Osteoblast (primary cell): Measurements from ENCODE around the gene CDH4. TPM values are rescaled to one million over a fixed set of nuclear protein-coding genes. Genes with fewer than 3 reads are reported as not detected.
A peak's percentile ranks its signal among the peaks of the same experiment; 100 is the strongest.

Experiments
- DNase-seq: peaks from one replicate; pipeline ENCODE4 v3.0.0; 2011; ENCODE audit warnings: low spot score, mixed read lengths; ENCODE audit not compliant: insufficient read length; ENCODE audit errors: missing footprints
- H2AFZ ChIP-seq: 2 replicates; pipeline ENCODE4 v1.6.0; 2011; ENCODE audit warnings: mild to moderate bottlenecking, low read length
- H3K27ac ChIP-seq: 2 replicates; pipeline ENCODE4 v1.5.1; 2011; ENCODE audit warnings: mild to moderate bottlenecking, low read depth, low read length, moderate library complexity
- H3K27me3 ChIP-seq: 2 replicates; pipeline ENCODE4 v1.6.0; 2012; ENCODE audit warnings: mild to moderate bottlenecking, control low read depth, inconsistent platforms, low read length, moderate library complexity; ENCODE audit not compliant: insufficient read depth
- H3K36me3 ChIP-seq: 2 replicates; pipeline ENCODE4 v1.5.1; 2011; ENCODE audit warnings: mild to moderate bottlenecking, low read length, control low read depth, moderate library complexity; ENCODE audit not compliant: insufficient read depth
- H3K4me1 ChIP-seq: 2 replicates; pipeline ENCODE4 v1.5.1; 2011; ENCODE audit warnings: mild to moderate bottlenecking, low read length, control low read depth, moderate library complexity; ENCODE audit not compliant: insufficient read depth
- H3K4me2 ChIP-seq: 2 replicates; pipeline ENCODE4 v1.6.0; 2011; ENCODE audit warnings: mild to moderate bottlenecking, low read length; ENCODE audit not compliant: insufficient read depth
- H3K4me3 ChIP-seq: fragments of 200-600 bp; sonication (generic); 3 replicates; pipeline ENCODE4 v1.5.1; 2012; ENCODE audit warnings: mild to moderate bottlenecking, low read length, inconsistent platforms; ENCODE audit not compliant: insufficient read depth
- H3K79me2 ChIP-seq: 2 replicates; pipeline ENCODE4 v1.6.0; 2012; ENCODE audit warnings: mild to moderate bottlenecking, low read length, control low read depth, inconsistent platforms; ENCODE audit not compliant: insufficient read depth
- H3K9me3 ChIP-seq: 2 replicates; pipeline ENCODE4 v1.5.1; 2011; ENCODE audit warnings: low read depth, low read length, control low read depth
- H4K20me1 ChIP-seq: 2 replicates; pipeline ENCODE4 v1.6.0; 2012; ENCODE audit warnings: mild to moderate bottlenecking, low read length, control low read depth; ENCODE audit not compliant: insufficient read depth
- total RNA-seq: library from RNA; depleted of rRNA; stranded (reverse); fragments of >200 nt; gene quantifications from 2 replicates; pipeline ENCODE4 v1.2.3, GENCODE V29; 2012
- TF ChIP-seq, protein P1 (sequence below): IDR thresholded peaks from 2 replicates; pipeline ENCODE4 v1.5.1; 2011; ENCODE audit warnings: mild to moderate bottlenecking, low read depth, low read length, moderate library complexity; ENCODE audit errors: extremely low read depth

The CDH4 gene
- total RNA-seq, 1 donor = 1.1 TPM

DNA sequence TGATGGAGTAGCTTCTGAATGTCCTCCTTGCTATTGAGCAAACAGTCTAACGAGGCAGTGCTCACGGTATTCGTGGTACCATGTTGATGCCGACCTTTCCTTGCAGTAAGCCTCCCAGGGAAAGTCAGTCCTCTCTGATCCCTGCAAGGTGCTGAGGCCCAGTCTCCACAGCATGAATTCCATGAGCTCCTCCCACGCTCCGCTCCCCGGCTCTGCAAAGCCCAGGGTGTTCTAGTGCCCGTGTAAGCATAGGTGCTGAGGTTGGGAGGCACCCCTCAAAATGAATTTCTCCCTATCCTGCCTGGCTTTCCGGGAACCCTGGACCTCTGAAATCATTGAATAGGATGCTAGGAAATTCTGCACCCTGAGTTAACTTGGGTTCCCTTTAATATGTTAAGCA lies 562.7 kb downstream of the CDH4 start:
- Histone ChIP-seq H3K27me3 (no peaks in the 10 kb centered on the region), H4K20me1 (no peaks in the 10 kb centered on the region), H3K4me2 (no peak overlapping the region), H3K9me3 (no peaks in the 10 kb centered on the region), H3K4me3 (no peak overlapping the region), H3K36me3 (no peaks in the 10 kb centered on the region), H3K79me2 (no peaks in the 10 kb centered on the region), H3K27ac (no peak overlapping the region), H3K4me1 (no peaks in the 10 kb centered on the region), H2AFZ (no peak overlapping the region)
- TF ChIP-seq, protein P1, sequence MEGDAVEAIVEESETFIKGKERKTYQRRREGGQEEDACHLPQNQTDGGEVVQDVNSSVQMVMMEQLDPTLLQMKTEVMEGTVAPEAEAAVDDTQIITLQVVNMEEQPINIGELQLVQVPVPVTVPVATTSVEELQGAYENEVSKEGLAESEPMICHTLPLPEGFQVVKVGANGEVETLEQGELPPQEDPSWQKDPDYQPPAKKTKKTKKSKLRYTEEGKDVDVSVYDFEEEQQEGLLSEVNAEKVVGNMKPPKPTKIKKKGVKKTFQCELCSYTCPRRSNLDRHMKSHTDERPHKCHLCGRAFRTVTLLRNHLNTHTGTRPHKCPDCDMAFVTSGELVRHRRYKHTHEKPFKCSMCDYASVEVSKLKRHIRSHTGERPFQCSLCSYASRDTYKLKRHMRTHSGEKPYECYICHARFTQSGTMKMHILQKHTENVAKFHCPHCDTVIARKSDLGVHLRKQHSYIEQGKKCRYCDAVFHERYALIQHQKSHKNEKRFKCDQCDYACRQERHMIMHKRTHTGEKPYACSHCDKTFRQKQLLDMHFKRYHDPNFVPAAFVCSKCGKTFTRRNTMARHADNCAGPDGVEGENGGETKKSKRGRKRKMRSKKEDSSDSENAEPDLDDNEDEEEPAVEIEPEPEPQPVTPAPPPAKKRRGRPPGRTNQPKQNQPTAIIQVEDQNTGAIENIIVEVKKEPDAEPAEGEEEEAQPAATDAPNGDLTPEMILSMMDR = no peak
- DNase-seq = no peak

DNA sequence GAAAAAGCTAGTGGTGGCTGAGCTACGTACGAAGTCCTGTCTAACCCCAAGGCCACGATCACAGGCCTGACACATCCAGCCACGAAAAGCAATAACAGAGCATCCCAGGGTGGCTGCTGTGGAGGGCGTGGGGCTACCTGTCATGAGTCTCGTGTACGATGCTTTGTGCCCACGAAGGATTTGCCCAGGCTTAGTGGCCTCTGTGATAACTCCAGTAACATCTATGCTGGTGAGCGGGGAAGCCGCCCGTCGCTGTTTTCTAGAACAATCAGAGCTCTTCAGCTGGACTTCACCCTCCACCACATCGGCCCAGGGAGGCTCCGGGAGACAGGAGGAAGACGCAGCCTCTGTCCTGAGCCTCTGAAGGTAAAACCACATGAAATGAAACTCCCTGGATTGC lies 563.1 kb downstream of the CDH4 start:
- no peaks in the 10 kb centered on the region for H3K79me2 ChIP-seq
- TF ChIP-seq, protein P1 = no peak

DNA sequence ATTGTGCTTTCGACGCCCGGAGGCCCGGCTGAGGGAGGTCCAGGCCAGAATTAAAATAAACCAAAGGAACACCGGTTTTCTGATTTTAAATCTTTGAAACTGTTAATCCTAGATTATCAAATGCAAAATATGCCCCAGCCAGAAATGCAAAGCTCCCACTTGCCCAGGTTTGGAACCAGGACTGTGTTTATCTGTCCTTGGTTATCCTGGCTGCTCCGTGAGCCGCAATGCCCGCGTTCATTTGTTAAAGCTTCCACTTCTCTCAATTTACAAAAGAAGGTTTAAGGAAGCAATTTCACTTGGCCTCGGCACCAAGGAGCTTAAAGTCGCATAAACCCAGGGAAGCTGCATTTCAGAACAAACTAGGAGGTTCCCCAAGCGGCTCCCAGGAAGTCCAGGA lies 563.6 kb downstream of the CDH4 start:
- Histone ChIP-seq H3K4me2 (no peak overlapping the region), H3K79me2 (no peaks in the 10 kb centered on the region), H3K4me1 (no peaks in the 10 kb centered on the region), H3K9me3 (no peaks in the 10 kb centered on the region), H2AFZ (no peak overlapping the region), H3K27ac (no peak overlapping the region), H3K27me3 (no peaks in the 10 kb centered on the region), H3K4me3 (no peak overlapping the region), H4K20me1 (no peaks in the 10 kb centered on the region), H3K36me3 (no peaks in the 10 kb centered on the region)
- DNase-seq = no peak
- TF ChIP-seq, protein P1 = no peak

More for the DNA sequence above, 563.1 kb downstream of the CDH4 start:
- Histone ChIP-seq H3K27ac (no peak overlapping the region), H3K36me3 (no peaks in the 10 kb centered on the region), H3K4me1 (no peaks in the 10 kb centered on the region), H3K4me3 (no peak overlapping the region), H3K27me3 (no peaks in the 10 kb centered on the region), H2AFZ (no peak overlapping the region), H4K20me1 (no peaks in the 10 kb centered on the region), H3K4me2 (no peak overlapping the region), H3K9me3 (no peaks in the 10 kb centered on the region)
- DNase-seq = no peak

DNA sequence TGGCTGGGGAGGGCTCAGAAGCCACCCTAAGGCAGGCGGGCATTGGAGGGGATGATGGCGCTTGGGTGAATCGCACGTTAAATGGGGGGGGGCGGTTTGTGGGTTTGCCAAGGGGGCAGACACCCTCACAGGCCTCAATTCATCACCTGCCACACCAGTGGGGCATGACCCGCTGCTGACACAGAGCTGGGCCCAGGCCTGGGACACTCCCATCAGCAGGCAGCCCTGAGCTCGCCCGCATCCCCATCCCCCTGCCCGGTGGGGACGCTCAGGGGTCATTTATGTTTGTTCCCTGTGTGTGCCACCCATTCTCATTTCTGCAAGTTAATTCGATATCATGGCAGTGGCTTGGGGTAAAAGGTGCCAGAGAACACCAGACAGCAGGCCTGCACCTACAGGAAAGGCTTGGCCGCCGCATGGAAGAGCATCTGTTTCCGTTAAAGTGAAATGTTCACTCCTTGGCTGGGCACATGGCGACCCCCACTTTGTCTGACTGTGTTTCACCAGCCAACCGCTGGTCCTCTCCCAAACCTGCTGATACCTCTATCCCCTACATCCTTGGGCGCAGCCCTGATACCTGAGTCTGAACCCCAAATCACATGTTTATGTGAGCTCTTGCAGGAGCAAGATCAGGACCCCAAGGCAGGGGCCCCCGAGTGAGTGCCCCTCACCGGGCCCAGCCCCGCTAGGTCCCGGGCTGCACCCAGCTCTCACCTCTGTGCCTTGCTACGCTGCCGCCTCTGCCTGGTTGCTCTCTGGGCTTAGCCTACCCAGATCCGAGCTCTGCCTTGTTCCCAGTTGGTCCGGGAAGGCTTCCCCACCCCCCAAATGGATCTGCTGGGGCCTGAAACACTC lies 564.8 kb downstream of the CDH4 start:
- peak; percentile 19 for DNase-seq
- Histone ChIP-seq H3K27ac (no peak overlapping the region), H3K4me2 (no peak overlapping the region), H3K27me3 (no peaks in the 10 kb centered on the region), H3K36me3 (no peaks in the 10 kb centered on the region), H3K9me3 (no peaks in the 10 kb centered on the region), H3K79me2 (no peaks in the 10 kb centered on the region), H4K20me1 (no peaks in the 10 kb centered on the region), H3K4me1 (no peaks in the 10 kb centered on the region), H2AFZ (no peak overlapping the region), H3K4me3 (no peak overlapping the region)
- TF ChIP-seq, protein P1 = no peak
